ENCODE data around the gene PBXIP1.
A peak's percentile ranks its signal among the peaks of the same experiment; 100 is the strongest.

Gene PBXIP1

DNA sequence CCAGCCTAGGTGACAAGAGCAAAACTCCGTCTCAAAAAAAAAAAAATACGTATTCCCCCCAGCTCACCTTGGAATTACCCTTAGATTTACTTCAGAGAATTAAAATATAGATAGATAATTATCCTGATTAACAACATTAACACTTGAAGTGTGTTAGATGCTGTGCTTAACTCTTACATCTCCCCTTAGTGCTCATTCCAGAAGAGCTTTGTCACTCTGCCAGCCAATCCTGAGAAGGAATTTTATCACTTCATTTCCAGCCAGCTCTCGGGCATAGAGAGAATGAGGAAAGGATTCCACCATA is 16.3 kb upstream of the PBXIP1 start:
- DNase-seq (ENCODE audit: low read depth), result no peak

GRCh38 chr1:154971341-154971998 is 15.6 kb upstream of the PBXIP1 start:
- DNase-seq (ENCODE audit: low read depth), result no peak

DNA sequence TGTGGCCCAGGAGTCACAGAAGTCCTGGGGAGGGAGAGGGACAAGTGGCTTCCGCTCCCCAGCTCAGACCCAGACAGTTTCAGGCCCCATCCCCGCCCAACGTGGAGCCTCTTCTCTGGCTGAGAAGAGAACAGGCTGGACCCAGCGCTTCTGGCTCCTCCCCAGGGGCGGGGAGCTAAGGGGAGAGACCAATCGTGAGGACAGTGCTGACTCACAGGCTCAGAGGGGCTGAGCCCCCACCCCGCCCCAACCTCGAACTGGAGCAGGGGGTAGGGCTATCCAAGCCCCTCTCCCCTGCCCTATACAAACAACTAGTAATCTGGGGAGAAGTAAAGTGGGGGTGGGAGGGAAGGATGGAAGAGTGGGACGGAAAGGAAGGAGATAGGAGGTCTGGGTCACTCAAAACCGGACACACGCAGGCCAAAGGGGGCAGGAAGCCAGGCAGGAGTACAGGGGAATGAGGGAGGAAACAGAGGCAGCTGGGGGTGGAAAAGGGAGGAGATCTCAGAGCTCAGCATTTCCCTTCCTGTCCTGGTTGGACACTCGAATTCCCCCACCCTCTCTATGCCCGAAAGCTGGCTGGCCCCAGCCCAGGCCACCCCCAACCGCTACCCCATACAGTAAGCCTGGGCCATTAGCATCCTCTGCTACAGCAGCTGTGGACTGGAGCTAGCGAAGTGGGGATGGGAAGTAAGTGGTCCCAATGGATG is 14.9 kb upstream of the PBXIP1 start, which contains the start of gene SHC1:
Gene SHC1, minus strand, starts transcription at position 117 of the 710 bp plus-strand sequence. CDS start 221 bp downstream, outside the sequence.
- DNase-seq (ENCODE audit: low read depth), result peak; percentile 83

DNA sequence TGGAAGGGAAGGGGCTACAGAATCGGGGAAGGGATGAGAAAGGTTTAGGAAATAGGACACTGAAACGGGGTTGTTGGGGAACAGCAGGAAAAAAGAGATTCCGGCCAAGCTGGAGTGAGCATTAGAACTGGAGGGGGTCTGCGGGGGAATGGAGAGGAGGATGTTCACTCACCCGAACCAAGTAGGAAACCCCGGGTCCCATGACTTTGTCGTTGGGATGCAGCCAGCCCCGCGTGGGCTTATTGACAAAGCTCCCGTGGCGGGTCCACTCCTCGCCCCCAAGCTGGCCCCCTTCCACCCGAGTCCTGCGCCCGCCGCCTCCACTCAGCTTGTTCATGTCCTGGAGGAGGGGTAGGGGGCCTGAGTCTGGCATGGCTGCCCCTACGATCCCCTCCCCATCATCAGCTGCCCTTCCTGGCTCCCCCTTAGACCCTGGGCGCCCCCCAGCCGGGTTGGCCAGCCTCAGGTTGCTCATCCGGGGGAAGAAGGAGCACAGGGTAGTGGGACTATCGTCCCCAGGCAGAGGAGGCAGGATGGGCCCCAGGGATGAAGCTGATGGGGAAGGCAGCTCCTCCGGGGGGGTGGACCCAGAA is 14.1 kb upstream of the PBXIP1 start:
- DNase-seq (ENCODE audit: low read depth), result no peak

DNA sequence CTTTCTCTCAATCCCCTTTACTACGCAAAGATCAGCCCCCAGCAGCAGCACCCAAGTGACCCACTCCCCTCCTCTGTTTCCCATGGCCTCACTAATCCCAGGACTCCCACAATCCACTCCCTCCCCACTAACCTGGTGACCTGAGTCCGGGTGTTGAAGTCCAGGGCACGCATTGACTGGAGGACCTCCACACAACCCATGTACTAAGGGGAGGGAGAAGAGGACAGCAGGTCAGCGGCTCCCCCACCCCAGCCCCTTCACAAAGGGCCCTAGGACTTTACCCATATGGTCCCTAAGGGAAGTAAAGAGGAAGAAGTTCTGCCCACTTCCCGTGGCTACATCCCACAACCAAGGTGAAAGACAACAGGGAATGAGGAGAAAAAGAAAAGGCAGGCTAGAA is 13.3 kb upstream of the PBXIP1 start:
- no peak for DNase-seq (ENCODE audit: low read depth)

GRCh38 chr1:154968731-154969130 is 12.8 kb upstream of the PBXIP1 start:
- DNase-seq (ENCODE audit: low read depth), result no peak

DNA sequence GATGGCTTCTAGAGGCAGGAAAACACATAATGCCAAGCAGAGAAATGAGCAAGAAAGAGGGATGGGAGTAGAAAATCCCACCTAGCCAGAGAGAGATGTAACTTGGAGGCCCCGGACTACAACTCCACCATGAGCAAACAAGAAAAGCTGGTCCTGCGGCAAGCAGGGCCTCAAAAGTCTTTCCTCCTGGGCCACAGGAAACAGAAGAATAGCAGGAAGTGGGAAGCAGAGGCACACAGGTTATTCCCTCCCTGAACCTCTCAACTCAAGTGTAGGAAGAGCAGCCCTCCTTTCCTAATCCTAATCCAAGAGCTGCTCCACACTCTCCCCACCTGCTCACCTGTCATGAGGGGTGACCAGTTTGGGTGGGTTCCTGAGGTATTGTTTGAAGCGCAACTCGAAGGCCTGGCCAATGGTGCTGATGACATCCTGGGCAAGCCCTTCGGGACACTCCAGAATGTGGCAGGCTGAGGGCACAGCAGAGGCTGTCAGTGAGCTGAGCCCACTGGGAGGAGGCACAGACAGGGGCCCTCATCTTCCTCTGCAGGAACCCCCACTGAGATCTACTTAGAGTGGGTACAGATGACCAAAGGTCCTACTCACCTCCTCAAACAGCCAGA is 11.5 kb upstream of the PBXIP1 start:
- DNase-seq (ENCODE audit: low read depth), result no peak

- DNase-seq (ENCODE audit: low read depth), result no peak
Observed at GRCh38 chr1:154966111-154966510, 10.2 kb upstream of the PBXIP1 start.

DNA sequence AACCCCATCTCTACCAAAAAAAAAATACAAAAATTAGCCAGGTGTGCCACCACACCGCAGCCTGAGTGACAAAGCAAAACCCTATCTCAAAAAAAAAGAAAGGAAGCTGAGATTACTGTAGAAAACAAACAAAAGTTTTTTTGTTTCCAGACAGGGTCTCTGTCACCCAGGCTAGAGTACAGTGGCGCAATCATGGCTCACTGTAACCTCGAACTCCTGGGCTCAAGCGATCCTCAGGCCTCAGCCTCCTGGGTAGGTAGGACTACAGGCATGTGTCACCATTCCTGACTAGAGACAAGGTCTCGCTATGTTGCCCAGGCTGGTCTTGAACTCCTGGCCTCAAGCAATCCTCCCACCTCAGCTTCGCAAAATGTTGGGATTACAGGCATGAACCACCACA is 8.5 kb upstream of the PBXIP1 start:
- no peak for DNase-seq (ENCODE audit: low read depth)

- no peak for DNase-seq (ENCODE audit: low read depth)
Observed at GRCh38 chr1:154963643-154964042, 7.7 kb upstream of the PBXIP1 start.

DNA sequence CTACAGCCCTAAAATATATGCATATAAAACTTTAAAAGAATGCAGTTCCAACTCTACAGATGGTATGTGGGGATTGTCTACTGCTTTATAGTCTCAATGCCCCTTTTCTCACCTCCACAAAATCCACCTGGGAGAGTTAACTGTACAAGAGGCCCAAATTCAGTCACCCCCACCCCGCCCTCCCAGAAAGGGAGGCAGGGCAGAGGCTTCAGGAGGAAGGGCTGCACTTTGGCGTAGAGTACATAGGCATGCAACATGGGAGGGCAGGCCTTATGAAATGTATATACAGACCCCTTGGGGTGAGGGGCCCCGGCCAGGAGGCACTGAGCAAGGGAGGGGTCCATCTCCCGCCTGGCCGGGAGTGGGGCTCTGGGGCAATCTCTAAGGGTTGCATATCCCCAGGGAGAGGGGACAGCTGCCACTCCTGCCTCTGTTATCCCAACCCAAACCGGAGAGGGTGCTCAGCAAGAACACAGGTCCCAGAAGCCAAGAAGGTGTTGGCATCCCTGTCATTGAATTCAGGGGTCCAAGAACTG is 7.0 kb upstream of the PBXIP1 start:
- no peak for DNase-seq (ENCODE audit: low read depth)

DNA sequence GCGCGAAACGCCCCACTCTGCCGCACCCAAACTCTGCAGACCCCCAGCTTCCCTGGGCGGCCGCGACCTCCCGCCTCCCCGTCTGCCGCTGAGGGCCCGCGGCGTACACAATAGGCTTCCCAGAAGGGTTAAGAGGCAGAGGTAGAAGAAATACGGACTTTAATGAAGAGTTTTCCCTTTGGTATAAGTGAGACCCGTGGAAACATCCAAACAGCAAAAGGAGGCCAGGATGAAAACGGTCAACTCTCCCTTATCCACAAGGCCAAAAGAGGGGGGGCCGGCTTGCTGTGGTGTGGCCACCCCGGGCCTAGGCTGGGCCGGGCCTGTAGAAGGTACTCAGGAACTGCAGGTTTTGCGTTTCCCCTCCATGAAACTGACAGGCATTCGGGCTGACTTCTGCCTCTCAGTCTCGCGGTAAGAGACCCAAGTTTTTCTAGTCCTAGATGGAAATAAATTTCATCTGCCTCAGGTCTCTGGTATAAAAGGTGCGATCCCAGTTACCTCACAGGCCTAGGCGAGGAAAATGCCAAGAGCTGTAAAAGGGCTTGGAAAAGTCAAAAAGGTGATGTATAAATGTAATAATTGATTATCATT is 6.4 kb upstream of the PBXIP1 start:
- DNase-seq (ENCODE audit: low read depth), result no peak

DNA sequence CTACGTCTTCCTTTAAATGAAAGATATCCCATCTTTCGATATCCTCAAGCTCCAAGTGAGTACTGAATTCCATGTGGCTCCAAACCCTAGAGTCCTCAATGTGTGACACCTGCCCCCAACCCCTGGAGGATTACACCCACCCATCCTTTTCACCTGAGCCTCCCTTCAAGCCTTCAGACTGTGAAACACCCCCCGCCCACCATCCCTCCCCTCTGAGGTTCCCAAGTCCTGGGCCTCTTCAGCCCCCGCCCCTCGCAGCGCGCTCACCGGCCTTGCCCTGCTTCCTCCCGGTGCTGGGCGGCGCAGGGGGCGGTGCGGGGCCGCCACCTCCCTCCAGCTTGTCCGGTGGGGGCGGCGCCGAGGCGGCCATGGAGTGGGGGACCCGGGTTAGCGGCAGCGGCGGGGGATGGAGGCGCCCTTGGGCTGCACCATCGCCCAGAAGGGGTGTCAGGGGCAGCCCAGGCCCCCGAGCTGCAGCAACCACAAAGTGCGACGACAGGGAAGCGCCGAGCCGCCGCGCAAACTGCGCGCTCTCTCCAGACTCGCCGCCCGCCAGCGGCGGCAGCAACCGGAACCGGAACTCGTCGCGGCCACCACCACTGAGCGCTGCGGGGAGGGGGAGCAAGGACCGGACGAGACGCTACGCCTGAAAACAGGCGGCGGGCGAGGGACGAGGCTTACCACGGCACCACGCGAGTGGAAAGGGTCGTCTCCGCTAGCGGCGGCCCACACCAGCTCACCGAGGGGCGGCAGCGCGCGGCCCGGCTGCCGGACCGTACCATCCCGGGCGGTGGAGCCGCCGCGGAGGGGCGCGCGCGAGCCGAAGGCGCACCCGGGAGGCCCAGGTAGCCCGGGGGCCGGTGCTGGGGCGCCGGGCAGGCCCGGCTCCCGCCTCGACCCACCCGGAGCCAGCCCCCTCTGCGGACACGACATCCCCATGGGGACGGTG is 5.6 kb upstream of the PBXIP1 start, which contains the start of gene PYGO2:
Gene PYGO2, minus strand, starts transcription at position 576 of the 949 bp plus-strand sequence. Its CDS starts 206 bp downstream, at position 370.
- DNase-seq (ENCODE audit: low read depth), result no peak

DNA sequence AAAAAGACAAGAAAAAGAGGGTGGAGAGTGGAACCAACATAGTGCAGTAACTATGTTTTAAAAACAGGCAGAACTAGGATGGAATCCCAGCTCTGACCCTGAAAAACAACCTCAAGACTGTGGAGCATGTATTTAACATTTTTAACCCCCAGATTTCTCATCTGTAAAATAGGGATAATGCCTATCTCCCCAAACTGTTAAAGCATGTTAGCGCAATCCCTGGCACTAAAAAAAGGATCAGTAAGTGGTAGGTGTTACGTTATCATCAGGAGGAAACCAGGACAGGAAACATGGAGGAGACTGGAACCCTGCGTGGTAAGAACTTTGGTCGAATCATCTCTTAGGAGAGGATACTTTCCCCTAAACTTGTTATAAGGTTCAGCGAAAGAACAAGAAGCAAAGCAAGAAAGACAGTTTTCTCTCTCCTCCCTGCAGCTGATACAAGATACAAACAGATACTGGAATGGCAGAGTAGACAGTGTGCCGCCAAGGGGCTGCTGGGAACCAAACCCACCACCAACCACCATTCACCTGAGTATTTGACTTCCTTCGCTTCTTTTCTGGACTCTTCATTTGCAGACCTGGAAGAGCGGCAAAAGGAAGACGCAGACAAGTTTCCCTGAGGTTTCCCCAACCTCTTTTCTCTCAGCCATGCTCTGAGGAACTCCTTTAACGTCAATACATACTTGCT is 4.7 kb upstream of the PBXIP1 start:
- no peak for DNase-seq (ENCODE audit: low read depth)

DNA sequence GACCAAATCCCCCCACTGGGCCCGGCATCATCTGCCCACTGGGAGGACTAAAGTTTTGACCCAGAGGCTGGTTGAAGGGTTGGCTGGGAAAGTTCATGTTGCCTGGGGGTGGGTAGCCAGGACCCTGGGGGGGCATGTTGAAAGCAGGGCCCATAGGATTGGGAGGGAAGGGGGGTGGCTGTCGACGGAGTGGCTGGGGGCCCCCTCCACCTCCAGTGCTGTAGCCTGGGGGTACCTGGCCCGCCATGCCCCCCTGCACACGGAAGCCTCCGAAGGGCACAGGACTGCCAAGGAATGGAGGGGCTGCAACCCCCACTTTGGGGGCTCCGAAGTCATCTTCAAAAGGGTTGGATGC is 3.5 kb upstream of the PBXIP1 start:
- DNase-seq (ENCODE audit: low read depth), result no peak

- DNase-seq (ENCODE audit: low read depth), result no peak
Observed at GRCh38 chr1:154958681-154959425, 3.0 kb upstream of the PBXIP1 start.

- DNase-seq (ENCODE audit: low read depth), result no peak
Observed at GRCh38 chr1:154958036-154958435, 2.1 kb upstream of the PBXIP1 start.

GRCh38 chr1:154957091-154957657 is 1.3 kb upstream of the PBXIP1 start:
- DNase-seq (ENCODE audit: low read depth), result no peak

GRCh38 chr1:154956544-154956941 is 644 bp upstream of the PBXIP1 start:
- no peak for DNase-seq (ENCODE audit: low read depth)

Data from HS-27A (cell line).